Activated T-cell treated with anti-CD3 and anti-CD28 coated beads, Interleukin-2, amount 50 U/mL, for 1 hour (primary cell): Measurements from ENCODE around the gene TMEM63A.
"Not testable (repeated sequence)": the region's sequence is repeated elsewhere in the genome, so short reads cannot be mapped to it uniquely, and the experiment has no call there.

Source experiments
- DNase-seq: peaks from one replicate; pipeline ENCODE4 v3.0.0-alpha.2; 2020

Gene TMEM63A

DNA sequence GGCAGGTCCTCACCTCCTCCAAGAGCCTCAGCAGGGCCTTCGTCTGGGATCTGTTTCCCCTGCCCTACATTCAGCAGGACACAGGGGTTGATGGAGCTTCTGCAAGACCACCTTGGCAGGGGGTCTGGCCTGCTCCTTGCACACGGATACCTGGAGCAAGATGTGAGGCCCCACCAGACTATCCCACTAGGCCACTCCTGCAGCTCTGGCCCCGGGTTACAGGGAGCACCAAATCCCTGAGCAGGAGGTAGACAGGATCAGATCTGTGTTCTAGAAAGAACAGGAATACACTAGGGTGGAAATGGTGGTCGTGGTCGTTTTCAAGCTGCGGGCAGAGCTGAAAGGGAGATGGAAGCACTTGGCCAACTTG, 38.8 kb downstream of the TMEM63A start:
- no peak for DNase-seq

DNA sequence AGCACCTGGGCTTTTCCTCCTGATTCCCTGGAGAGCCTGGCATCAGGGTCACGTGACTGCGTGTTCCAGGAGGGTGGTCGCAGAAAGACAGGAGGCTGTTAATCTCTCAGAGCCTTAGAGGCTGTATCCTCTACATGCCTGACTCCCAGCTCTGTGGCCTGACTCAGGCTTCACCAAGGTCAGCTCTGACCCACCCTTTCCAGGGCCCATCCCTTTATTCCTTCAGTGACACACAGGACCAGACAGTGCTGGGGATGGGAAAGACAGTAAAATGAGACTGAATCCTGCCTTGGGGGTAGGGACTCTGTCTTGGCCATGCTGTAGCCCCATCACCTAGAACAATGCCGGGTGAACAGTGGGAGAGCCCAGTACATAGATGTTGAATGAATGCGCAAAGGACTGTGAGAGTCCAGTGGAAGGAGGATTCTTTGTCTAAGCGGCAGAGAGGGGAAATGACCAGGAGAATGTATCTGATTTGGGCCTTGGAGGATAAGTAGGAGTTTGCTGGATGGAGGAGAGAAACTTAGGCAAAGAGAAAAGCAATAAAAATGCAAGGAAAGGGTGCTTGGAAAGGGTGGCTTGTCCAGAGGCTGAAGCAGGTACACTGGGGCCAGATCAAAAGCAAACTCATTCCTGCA, 39.3 kb downstream of the TMEM63A start:
- DNase-seq, result no peak

- DNase-seq, result no peak
Measured at GRCh38 chr1:225842074-225842473, 40.1 kb downstream of the TMEM63A start.

DNA sequence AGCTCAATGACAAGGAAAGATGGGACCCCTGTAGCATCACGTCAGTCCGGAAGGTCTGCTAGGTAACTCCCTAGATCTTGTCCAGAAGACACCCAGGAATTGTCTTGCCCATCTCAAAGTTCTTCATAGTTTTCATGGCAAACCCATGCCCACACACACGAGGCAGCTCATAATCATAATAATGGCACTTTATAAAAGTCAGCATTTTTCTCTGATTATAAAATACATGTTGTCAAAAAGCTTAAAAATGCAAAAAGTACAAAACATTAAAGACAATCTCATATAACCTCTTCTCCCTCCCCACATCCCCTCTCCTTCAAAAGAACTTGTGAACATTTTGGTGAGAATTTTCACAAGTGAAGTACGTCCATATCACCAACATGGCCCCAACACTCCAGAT, 41.5 kb downstream of the TMEM63A start:
- DNase-seq, result no peak

DNA sequence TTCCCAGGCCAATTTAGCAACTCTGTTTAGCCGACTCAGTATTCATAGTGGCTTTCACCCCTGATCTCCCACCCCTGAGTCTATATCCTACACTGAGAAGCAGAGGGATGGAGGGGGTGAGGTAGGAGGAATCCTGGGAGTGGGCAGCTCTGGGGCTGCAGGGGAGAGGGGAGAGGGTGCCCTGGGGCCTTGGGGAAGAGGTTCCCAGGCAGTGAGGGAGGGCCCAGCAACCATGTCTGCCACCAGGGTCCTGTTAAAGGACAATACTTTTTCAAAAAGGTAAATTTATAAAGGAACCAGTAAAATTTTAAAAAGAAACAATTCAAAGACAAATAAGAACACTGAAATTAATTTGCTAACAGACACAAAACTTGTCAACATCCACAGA, 42.0 kb downstream of the TMEM63A start:
- no peak for DNase-seq

GRCh38 chr1:225838793-225839192, 43.4 kb downstream of the TMEM63A start:
- no peak for DNase-seq

- DNase-seq, result not testable (repeated sequence)
Measured at GRCh38 chr1:225836296-225836695, 45.9 kb downstream of the TMEM63A start.

DNA sequence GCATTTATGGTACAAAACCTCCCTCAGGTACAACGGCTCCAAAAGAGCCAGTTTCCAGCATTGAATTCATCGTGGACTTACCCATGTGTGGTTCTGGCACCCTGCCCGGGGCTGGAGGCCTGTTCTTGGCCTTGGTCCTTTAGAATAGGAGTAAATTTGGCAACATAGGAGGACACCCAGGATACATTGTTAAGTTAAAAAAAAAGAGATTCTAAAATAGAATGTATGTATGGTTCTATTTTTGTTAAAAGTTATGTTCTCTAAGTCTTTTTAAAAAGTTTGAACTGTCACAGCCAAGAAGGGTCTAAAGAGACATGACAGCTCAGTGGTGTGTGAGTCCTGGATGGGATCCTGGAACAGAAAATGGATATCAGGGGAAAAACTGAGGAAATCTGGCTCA, 46.3 kb downstream of the TMEM63A start:
- DNase-seq, result no peak

DNA sequence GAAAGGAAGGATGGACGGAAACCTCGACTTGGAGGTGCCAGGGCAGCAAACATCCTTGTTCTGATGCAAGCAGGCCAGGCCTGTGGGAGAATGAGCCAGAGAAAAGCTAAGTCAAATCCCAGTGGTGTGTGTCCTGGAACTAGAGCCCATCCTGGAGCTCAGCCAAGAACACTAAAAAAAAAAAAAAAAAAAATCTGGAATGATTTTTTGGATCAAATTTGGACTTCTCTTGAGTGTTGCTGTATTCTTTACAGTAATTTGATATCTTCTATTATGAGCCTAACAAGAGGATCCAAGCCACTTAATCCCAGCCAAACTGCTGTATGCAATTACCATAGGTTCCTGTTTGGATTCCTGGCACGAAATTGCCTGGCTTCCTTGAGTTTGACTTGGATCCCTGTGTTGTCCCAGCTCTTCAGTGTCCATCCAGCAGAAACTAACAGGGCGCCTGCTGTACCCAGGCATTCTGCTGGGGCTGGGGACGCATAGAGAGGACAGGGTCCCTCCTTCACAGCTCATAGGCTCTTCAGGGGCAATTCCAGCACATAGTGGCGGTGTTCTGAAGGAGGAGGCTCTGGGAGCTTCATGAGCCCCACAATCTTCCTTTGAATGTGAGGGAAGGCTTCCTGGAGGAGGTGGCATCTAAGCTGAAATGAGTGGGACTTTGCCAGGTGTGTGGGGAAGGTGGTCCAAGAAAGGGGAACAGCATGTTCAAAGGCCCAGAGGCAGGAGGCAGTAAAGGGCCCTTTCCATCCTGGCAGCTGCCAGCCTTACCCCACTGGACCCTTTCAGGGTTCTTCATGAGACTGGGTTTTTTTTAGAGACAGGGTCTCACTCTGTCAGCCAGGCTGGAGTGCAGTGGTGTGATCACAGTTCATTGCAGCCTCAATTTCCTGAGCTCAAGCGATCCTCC, 47.5 kb downstream of the TMEM63A start:
- no peak for DNase-seq

DNA sequence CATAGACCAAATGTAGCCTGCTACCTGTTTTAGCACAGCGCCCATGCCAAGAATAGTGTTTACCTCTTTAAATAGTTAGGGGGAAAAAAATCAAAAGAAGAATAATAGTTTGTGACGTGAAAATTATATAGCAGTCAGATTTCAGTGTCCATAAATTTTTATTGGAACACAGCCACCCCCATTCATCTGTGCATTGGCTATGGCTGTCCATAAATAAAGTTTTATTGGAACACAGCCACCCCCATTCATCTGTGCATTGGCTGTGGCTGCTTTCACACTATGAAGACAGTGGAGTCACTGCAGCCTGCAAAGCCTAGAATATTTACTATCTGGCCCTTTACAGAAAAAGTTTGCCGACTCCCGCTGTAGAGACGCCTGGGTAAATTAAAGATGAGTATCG, 51.3 kb downstream of the TMEM63A start:
- DNase-seq, result no peak

- DNase-seq, result no peak
Measured at GRCh38 chr1:225828706-225829345, 53.4 kb downstream of the TMEM63A start.

- DNase-seq, result no peak
Measured at GRCh38 chr1:225827076-225827475, 55.1 kb downstream of the TMEM63A start.

DNA sequence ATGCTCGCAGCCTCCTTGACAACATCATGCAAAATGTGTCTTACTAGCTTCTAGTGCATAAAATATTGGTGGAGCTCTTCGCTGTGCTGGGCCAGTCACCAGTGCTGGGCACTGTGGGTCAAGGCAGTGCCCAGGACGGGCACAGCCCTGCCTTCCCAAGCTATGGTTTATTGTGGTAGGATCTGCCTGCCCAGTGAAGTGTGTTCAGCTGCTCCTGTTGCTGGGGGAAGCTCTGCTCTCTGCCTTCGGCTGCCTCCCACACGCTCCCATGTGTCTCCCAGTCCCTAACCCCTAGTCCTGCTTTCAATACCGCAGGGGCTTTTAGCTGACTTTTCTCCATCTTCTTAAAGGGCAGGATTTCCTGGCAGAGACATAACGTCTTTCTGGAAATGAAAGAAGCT, 56.6 kb downstream of the TMEM63A start:
- DNase-seq, result no peak

- DNase-seq, result no peak
Measured at GRCh38 chr1:225825078-225825477, 57.1 kb downstream of the TMEM63A start.

GRCh38 chr1:225824533-225824941, 57.6 kb downstream of the TMEM63A start:
- DNase-seq, result no peak

DNA sequence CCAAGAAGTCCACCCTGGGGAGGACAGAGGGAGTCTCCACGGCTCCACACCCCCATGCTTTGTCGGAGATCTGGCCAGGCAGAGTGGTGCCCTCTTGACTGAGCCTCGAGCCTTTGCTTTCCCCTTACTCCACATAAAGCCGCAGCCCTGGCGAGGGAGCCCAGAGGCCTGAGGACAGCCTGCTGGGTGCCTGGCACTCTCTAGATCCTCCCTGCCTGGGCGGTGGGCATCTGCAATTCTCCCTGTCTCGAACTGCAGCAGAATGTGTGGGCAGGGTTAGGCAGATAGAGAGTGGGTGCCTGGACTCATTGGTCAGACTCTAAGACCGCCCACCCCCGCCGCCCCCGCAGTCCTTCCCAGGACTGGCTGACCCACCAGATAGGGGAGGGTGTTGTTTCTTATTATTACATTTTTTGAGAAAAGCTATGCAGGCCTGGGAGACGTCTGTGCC, 58.3 kb downstream of the TMEM63A start:
- no peak for DNase-seq

DNA sequence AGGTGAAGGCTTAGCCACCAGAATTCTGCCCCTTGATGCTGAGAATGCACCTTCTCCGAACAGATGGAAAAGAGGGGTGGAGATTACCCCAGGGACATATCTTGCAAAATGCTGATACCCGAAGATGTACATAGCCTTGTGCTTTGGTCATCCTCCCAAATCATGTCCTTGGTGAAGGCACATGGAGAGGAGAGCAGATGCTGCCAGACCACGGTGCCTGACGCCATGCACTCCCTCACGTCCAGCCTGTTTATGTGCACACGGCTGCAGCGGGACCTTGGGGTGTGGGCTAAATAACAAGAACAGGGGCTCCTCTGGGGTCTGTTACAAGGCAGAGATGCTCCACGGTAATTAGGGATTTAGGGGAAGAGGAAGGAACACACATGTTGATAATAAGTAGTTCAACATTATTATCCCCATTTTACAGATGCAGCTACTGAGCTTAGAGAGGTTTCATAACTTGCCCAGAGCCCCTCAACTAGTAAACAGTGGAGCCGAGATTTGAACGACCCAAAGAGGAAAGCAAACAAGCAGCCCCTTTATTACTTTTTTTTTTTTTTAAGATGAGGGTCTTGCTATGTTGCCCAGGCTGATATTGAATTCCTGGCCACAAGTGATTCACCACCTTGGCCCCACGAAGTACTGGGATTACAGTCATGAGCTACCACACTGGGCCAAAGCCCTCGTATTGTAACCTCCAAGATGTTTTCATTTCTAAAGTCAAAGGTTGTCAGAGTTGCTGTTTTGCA, 59.4 kb downstream of the TMEM63A start:
- DNase-seq, result no peak

GRCh38 chr1:225820522-225821120, 61.6 kb downstream of the TMEM63A start:
- DNase-seq, result no peak

- no peak for DNase-seq
Measured at GRCh38 chr1:225819346-225820192, 62.6 kb downstream of the TMEM63A start.

GRCh38 chr1:225818229-225818628, 64.0 kb downstream of the TMEM63A start:
- DNase-seq, result no peak

DNA sequence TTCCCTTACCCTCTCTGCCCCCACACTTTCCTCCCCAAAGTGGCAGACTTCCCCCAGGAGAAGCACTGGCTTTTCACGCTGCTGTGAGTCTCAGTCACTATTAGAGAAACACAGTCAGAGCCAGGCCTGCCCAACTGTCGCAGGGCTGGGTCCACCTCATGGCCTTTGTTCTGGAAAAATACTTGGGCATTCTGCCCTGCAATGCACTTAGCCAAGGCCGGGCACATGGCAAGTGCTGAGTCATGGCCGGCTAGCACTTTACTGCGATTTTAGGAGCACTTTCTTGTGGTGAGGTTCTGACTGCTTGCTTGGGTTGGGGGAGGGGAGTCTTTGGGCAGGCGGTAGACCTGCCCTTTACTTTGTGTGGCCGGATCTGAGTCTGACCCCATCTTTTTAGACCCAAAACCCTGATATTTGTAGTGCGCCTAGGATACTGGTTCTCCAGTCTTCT, 64.5 kb downstream of the TMEM63A start:
- DNase-seq, result no peak
